ENCODE results near the gene EFL1. TPM values are rescaled to one million over a fixed set of nuclear protein-coding genes. Genes with fewer than 3 reads are reported as not detected.

EFL1 gene
- polyA plus RNA-seq, 1 experiment: 13.0 TPM

- Histone ChIP-seq H3K4me3 (ENCODE audit: low read depth, low read length) (no peak overlapping the region), H3K27me3 (ENCODE audit: control insufficient read depth, insufficient read depth, low read length) (no peaks in the 10 kb centered on the region), H3K36me3 (ENCODE audit: control insufficient read depth, insufficient read depth, low read length) (no peaks in the 10 kb centered on the region)
- ChIA-PET POLR2A (no interaction called here), CTCF (interaction anchor here (1.4 kb wide), 1 partner anchor 60 kb away, joined by 3 read pairs; no protein-coding TSS in a partner anchor)
- DNase-seq (ENCODE audit: low read depth): no peak
- TF ChIP-seq CTCF (IDR thresholded peaks at IDR 0.05; ENCODE audit: insufficient read depth, low read depth, low read length): no peak
These were observed 93.8 kb downstream of the EFL1 start for GRCh38 chr15:82168757-82169156.

- ChIA-PET CTCF (interaction anchor here (1.4 kb wide), 1 partner anchor 59 kb away, joined by 3 read pairs; no protein-coding TSS in a partner anchor), POLR2A (no interaction called here)
- Histone ChIP-seq H3K27me3 (ENCODE audit: control insufficient read depth, insufficient read depth, low read length) (no peaks in the 10 kb centered on the region), H3K4me3 (ENCODE audit: low read depth, low read length) (no peak overlapping the region), H3K36me3 (ENCODE audit: control insufficient read depth, insufficient read depth, low read length) (no peaks in the 10 kb centered on the region)
- DNase-seq (ENCODE audit: low read depth): no peak
- TF ChIP-seq CTCF (IDR thresholded peaks at IDR 0.05; ENCODE audit: insufficient read depth, low read depth, low read length): no peak
These were observed 94.2 kb downstream of the EFL1 start for GRCh38 chr15:82168296-82168695.

GRCh38 chr15:82165948-82166376, 96.6 kb downstream of the EFL1 start:
- ChIA-PET CTCF (no interaction called here), POLR2A (no interaction called here)
- Histone ChIP-seq H3K27me3 (ENCODE audit: control insufficient read depth, insufficient read depth, low read length) (no peaks in the 10 kb centered on the region), H3K4me3 (ENCODE audit: low read depth, low read length) (no peak overlapping the region), H3K36me3 (ENCODE audit: control insufficient read depth, insufficient read depth, low read length) (peaks cover 3% of the 10 kb centered on the region)
- no peak for DNase-seq (ENCODE audit: low read depth)
- no peak for TF ChIP-seq CTCF (IDR thresholded peaks at IDR 0.05; ENCODE audit: insufficient read depth, low read depth, low read length)

- Histone ChIP-seq H3K4me3 (ENCODE audit: low read depth, low read length) (no peak overlapping the region), H3K27me3 (ENCODE audit: control insufficient read depth, insufficient read depth, low read length) (no peaks in the 10 kb centered on the region), H3K36me3 (ENCODE audit: control insufficient read depth, insufficient read depth, low read length) (peaks cover 3% of the 10 kb centered on the region)
- CTCF ChIA-PET: interaction anchor here (1.3 to 1.9 kb wide), 2 partner anchors 20 to 21 kb away, joined by 3 to 4 read pairs; no protein-coding TSS in a partner anchor
- POLR2A ChIA-PET: interaction anchor here (0.8 kb wide), 1 partner anchor 31 kb away, joined by 3 read pairs; no protein-coding TSS in a partner anchor
- no peak for TF ChIP-seq CTCF (IDR thresholded peaks at IDR 0.05; ENCODE audit: insufficient read depth, low read depth, low read length)
- DNase-seq (ENCODE audit: low read depth): peak; percentile 98
These were observed 102.6 kb downstream of the EFL1 start for GRCh38 chr15:82159922-82160321.

GRCh38 chr15:82158811-82159210, 103.7 kb downstream of the EFL1 start:
- TF ChIP-seq CTCF (IDR thresholded peaks at IDR 0.05; ENCODE audit: insufficient read depth, low read depth, low read length): no peak
- H3K36me3 ChIP-seq (ENCODE audit: control insufficient read depth, insufficient read depth, low read length): peaks cover 3% of the 10 kb centered on the region
- no peak for DNase-seq (ENCODE audit: low read depth)
- ChIA-PET POLR2A (no interaction called here), CTCF (interaction anchor here (0.6 to 1.9 kb wide), 5 partner anchors 15 to 893 kb away, joined by 3 to 4 read pairs (median 3); no protein-coding TSS in a partner anchor)
- no peak overlapping the region for H3K4me3 ChIP-seq (ENCODE audit: low read depth, low read length)
- no peaks in the 10 kb centered on the region for H3K27me3 ChIP-seq (ENCODE audit: control insufficient read depth, insufficient read depth, low read length)

Data from BJ (cell line).